Measurements from ENCODE around the gene CDYL2.

DNA sequence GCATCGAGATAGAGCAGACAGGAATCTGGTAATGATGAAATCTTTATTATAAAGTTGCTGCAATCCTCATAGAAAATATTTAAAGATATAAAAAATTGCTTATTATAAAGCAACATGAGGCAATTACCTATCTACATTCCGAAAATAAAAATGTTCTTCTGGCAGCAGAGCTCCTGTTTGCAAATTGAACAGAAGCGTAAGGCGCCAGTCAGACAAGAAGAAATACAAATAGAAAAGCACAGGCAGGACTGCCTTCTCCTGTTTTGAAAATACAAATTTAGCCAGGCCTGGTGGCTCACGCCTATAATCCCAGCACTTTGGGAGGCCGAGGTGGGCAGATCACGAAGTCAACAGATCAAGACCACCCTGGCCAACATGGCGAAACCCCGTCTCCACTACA, 95.6 kb downstream of the CDYL2 start:
- TF ChIP-seq CTCF (IDR thresholded peaks at IDR 0.05; ENCODE audit: poor library complexity, severe bottlenecking): no peak
- TF ChIP-seq EP300 (conservative IDR thresholded peaks at IDR 0.05; ENCODE audit: poor library complexity, severe bottlenecking): no peak
- no peak for TF ChIP-seq SMC3 (conservative IDR thresholded peaks at IDR 0.05; ENCODE audit: poor library complexity)
- TF ChIP-seq TAF1 (IDR thresholded peaks at IDR 0.05; ENCODE audit: low read depth): no peak
- no peak for TF ChIP-seq RAD21 (conservative IDR thresholded peaks at IDR 0.05)
